Liver (tissue), 9 donors: ENCODE measurements around the gene MYBPHL. TPM values are rescaled to one million over a fixed set of nuclear protein-coding genes. Genes with fewer than 3 reads are reported as not detected.

Experiments
- DNase-seq: peaks from one replicate; pipeline ENCODE4 v3.0.0-alpha.2; 2017; ENCODE audit warnings: low spot score
- H3K27ac ChIP-seq, 2 donors: one replicate each; pipeline ENCODE4 v1.7.0; 2013; ENCODE audit warnings: inconsistent platforms in 2 of 2, low read length in 2 of 2, control low read depth in 1 of 2, low read depth in 1 of 2, mild to moderate bottlenecking in 1 of 2
- H3K27me3 ChIP-seq, 4 donors: one replicate each; pipeline versions ENCODE4 v1.6.1 to v1.7.0; 2013; ENCODE audit warnings: low read length in 3 of 4, inconsistent platforms in 1 of 4, mild to moderate bottlenecking in 1 of 4, moderate library complexity in 1 of 4; ENCODE audit not compliant: control insufficient read depth in 4 of 4, insufficient read depth in 4 of 4
- H3K36me3 ChIP-seq, 4 donors: one replicate each; pipeline versions ENCODE4 v1.6.1 to v1.7.0; 2013; ENCODE audit warnings: low read length in 3 of 4, mild to moderate bottlenecking in 3 of 4, low read depth in 1 of 4, moderate library complexity in 1 of 4; ENCODE audit not compliant: control insufficient read depth in 4 of 4, insufficient read depth in 3 of 4
- H3K4me1 ChIP-seq, 4 donors: one replicate each; pipeline versions ENCODE4 v1.6.1 to v1.7.0; 2013; ENCODE audit warnings: low read length in 3 of 4, mild to moderate bottlenecking in 3 of 4, moderate library complexity in 1 of 4; ENCODE audit not compliant: control insufficient read depth in 4 of 4, insufficient read depth in 4 of 4
- H3K4me3 ChIP-seq, 3 donors: one replicate each; pipeline versions ENCODE4 v1.6.1 to v1.7.0; 2013; ENCODE audit warnings: low read length in 3 of 3, control low read depth in 1 of 3, low read depth in 1 of 3, mild to moderate bottlenecking in 1 of 3
- H3K9ac ChIP-seq, 2 donors: one replicate each; pipeline ENCODE4 v1.7.0; 2013; ENCODE audit warnings: low read length in 2 of 2, mild to moderate bottlenecking in 2 of 2, moderate library complexity in 2 of 2, control low read depth in 1 of 2, low read depth in 1 of 2
- H3K9me3 ChIP-seq, 4 donors: one replicate each; pipeline versions ENCODE4 v1.6.1 to v1.7.0; 2013; ENCODE audit warnings: low read length in 3 of 4; ENCODE audit not compliant: control insufficient read depth in 4 of 4
- EGR1 ChIP-seq, 2 donors: IDR thresholded peaks; 2 replicates each; pipeline ENCODE4 v1.6.1; 2016 to 2018; ENCODE audit warnings: antibody characterized with exemption in 2 of 2, low read depth in 2 of 2
- TAF1 ChIP-seq: conservative IDR thresholded peaks from 2 replicates; pipeline ENCODE4 v1.6.1; 2016; ENCODE audit warnings: antibody characterized with exemption, mild to moderate bottlenecking
- WGBS: extraction: QIAGEN DNeasy Blood & Tissue Kit; methylation state at CpG from one replicate; pipeline ENCODE4 v1.1.7; 2013; 5-methylcytosine and 5-hydroxymethylcytosine counted together
- polyA plus RNA-seq, 2 donors: library from polyadenylated mRNA; stranded (reverse) in 1 of 2; unstranded in 1 of 2; fragments of 200-250 nt in 1 of 2; fragments of >200 nt in 1 of 2; fragmentation: Nextera tagmentation in 1 of 2; extraction: Ambion mirVana in 1 of 2; gene quantifications; one replicate each; pipeline versions ENCODE4 v1.2.1 to v1.2.3, GENCODE V29; 2013 to 2015
- total RNA-seq, 2 donors: library from RNA; depleted of rRNA; stranded (reverse); fragments of >200 nt; gene quantifications; one replicate each; pipeline ENCODE4 v1.2.3, GENCODE V29; 2014
- donor health status: healthy.
- donor health status: healthy.
- donor health status: healthy.
- donor health status: healthy.
- donor health status: healthy.

Gene MYBPHL
- total and polyA plus RNA-seq, 4 donors, result not detected

GRCh38 chr1:109242387-109242786 lies 64.4 kb downstream of the MYBPHL start:
- Histone ChIP-seq H3K27ac (no peak overlapping the region), H3K36me3 (peaks cover 0 to 18% (median 12%) of the 10 kb centered on the region in 4 donors), H3K9me3 (no peaks in the 10 kb centered on the region), H3K27me3 (no peaks in the 10 kb centered on the region), H3K9ac (no peak overlapping the region), H3K4me1 (peaks cover 0 to 16% (median 5%) of the 10 kb centered on the region in 4 donors), H3K4me3 (no peak overlapping the region)
- 68% methylated on average over 7 of the region's 7 CpGs for WGBS
- TF ChIP-seq TAF1 (no peak), EGR1 (IDR thresholded peaks at IDR 0.05; ENCODE audit: low read depth in 2 of 2) (no peak)
- no peak for DNase-seq

Other genes with a start within 250 kb of the MYBPHL start
- 10 to 100 TPM; 19.3 to 31.7 TPM for gene TAF13, start 231.0 kb downstream of the MYBPHL start, total RNA-seq
- gene TAF13, start 231.0 kb downstream of the MYBPHL start, polyA plus RNA-seq, result 10 to 100 TPM; 17.9 to 21.0 TPM
- gene TMEM167B, start 216.2 kb downstream of the MYBPHL start, total RNA-seq, result 10 to 100 TPM; 13.6 to 15.4 TPM
- gene TMEM167B, start 216.2 kb downstream of the MYBPHL start, polyA plus RNA-seq, result 10 to 100 TPM in 1 of 2 donors, 1 to 10 TPM in 1; 5.4 to 12.7 TPM
- under 1 TPM; 0.17 to 0.42 TPM for gene ELAPOR1, start 192.9 kb downstream of the MYBPHL start, total RNA-seq
- under 1 TPM in 1 of 2 donors, not detected in 1; 0.13 TPM for gene ELAPOR1, start 192.9 kb downstream of the MYBPHL start, polyA plus RNA-seq
- gene SARS1, start 93.1 kb downstream of the MYBPHL start, total RNA-seq, result 100 to 1,000 TPM in 1 of 2 donors, 10 to 100 TPM in 1; 57.5 to 104 TPM
- gene SARS1, start 93.1 kb downstream of the MYBPHL start, polyA plus RNA-seq, result 100 to 1,000 TPM in 1 of 2 donors, 10 to 100 TPM in 1; 81.8 to 132 TPM
- gene CELSR2, start 57.5 kb downstream of the MYBPHL start, total RNA-seq, result 1 to 10 TPM; 1.5 to 1.6 TPM
- under 1 TPM; 0.73 to 0.78 TPM for gene CELSR2, start 57.5 kb downstream of the MYBPHL start, polyA plus RNA-seq
- gene PSRC1, start 23.9 kb downstream of the MYBPHL start, total RNA-seq, result 1 to 10 TPM in 1 of 2 donors, under 1 TPM in 1; 0.25 to 2.6 TPM
- 1 to 10 TPM in 1 of 2 donors, under 1 TPM in 1; 0.76 to 1.4 TPM for gene PSRC1, start 23.9 kb downstream of the MYBPHL start, polyA plus RNA-seq
- 10 to 100 TPM in 1 of 2 donors, 1 to 10 TPM in 1; 5.4 to 10.6 TPM for gene SORT1, start 90.9 kb upstream of the MYBPHL start, total RNA-seq
- 1 to 10 TPM; 1.0 to 1.3 TPM for gene SORT1, start 90.9 kb upstream of the MYBPHL start, polyA plus RNA-seq
- gene PSMA5, start 119.4 kb upstream of the MYBPHL start, total RNA-seq, result 10 to 100 TPM; 26.3 to 73.2 TPM
- gene PSMA5, start 119.4 kb upstream of the MYBPHL start, polyA plus RNA-seq, result 10 to 100 TPM; 62.5 to 88.6 TPM
- gene SYPL2, start 159.5 kb upstream of the MYBPHL start, total RNA-seq, result 1 to 10 TPM in 1 of 2 donors, under 1 TPM in 1; 0.14 to 4.4 TPM
- 1 to 10 TPM; 3.0 to 4.7 TPM for gene SYPL2, start 159.5 kb upstream of the MYBPHL start, polyA plus RNA-seq
- gene ATXN7L2, start 176.9 kb upstream of the MYBPHL start, total RNA-seq, result 1 to 10 TPM in 1 of 2 donors, under 1 TPM in 1; 0.61 to 1.6 TPM
- 1 to 10 TPM; 1.0 to 1.7 TPM for gene ATXN7L2, start 176.9 kb upstream of the MYBPHL start, polyA plus RNA-seq
- 1 to 10 TPM; 2.5 to 2.8 TPM for gene CYB561D1, start 187.1 kb upstream of the MYBPHL start, total RNA-seq
- gene CYB561D1, start 187.1 kb upstream of the MYBPHL start, polyA plus RNA-seq, result 1 to 10 TPM; 1.3 to 1.5 TPM
- 1 to 10 TPM in 1 of 2 donors, under 1 TPM in 1; 0.75 to 4.6 TPM for gene AMIGO1, start 202.7 kb upstream of the MYBPHL start, total RNA-seq
- gene AMIGO1, start 202.7 kb upstream of the MYBPHL start, polyA plus RNA-seq, result 1 to 10 TPM; 1.7 to 2.0 TPM
- gene GPR61, start 232.9 kb upstream of the MYBPHL start, total RNA-seq, result not detected
- gene GPR61, start 232.9 kb upstream of the MYBPHL start, polyA plus RNA-seq, result under 1 TPM in 1 of 2 donors, not detected in 1; 0.32 TPM
- gene GNAI3, start 241.6 kb upstream of the MYBPHL start, total RNA-seq, result 1 to 10 TPM; 6.4 to 6.5 TPM
- 1 to 10 TPM; 1.9 to 2.2 TPM for gene GNAI3, start 241.6 kb upstream of the MYBPHL start, polyA plus RNA-seq